ENCODE results near the gene GPC6. TPM values are rescaled to one million over a fixed set of nuclear protein-coding genes. Genes with fewer than 3 reads are reported as not detected.

The GPC6 gene
- total and polyA plus RNA-seq, 2 donors (not counting 3 experiments of a cell fraction or from before 2014, with no cell fraction given) = 0.01 TPM; not detected in 1

GRCh38 chr13:93249364-93250306 is 23.0 kb downstream of the GPC6 start:
- Histone ChIP-seq H3K9me3 (replicated peaks; ENCODE audit: control insufficient read depth, insufficient read depth, low read length) (no peaks in the 10 kb centered on the region), H4K20me1 (replicated peaks; ENCODE audit: control insufficient read depth, extremely low read depth, insufficient read depth, low read length) (no peaks in the 10 kb centered on the region), H2AFZ (ENCODE audit: low read depth, low read length) (no peak overlapping the region), H3K79me2 (ENCODE audit: control insufficient read depth, insufficient read depth, low read length) (no peaks in the 10 kb centered on the region), H3K27me3 (ENCODE audit: control insufficient read depth in 2 of 2, insufficient read depth in 2 of 2, low read length in 2 of 2) (no peaks in the 10 kb centered on the region), H3K4me2 (ENCODE audit: insufficient read depth, low read length) (no peak overlapping the region), H3K4me1 (ENCODE audit: control insufficient read depth, extremely low read depth, insufficient read depth, low read length) (no peaks in the 10 kb centered on the region), H3K9me1 (replicated peaks; ENCODE audit: control insufficient read depth, extremely low read depth, insufficient read depth, low read length) (no peaks in the 10 kb centered on the region), H3K9ac (replicated peaks; ENCODE audit: extremely low read depth, insufficient read depth, low read length) (no peak overlapping the region), H3K27ac (ENCODE audit: insufficient read depth, low read depth, low read length) (no peak overlapping the region), H3K36me3 (ENCODE audit: control insufficient read depth in 2 of 2, extremely low read depth in 1 of 2, insufficient read depth in 2 of 2, low read length in 2 of 2) (no peaks in the 10 kb centered on the region), H3K4me3 (replicated peaks in 1 of 3; ENCODE audit: insufficient read depth in 1 of 3, low read depth in 1 of 3, low read length in 3 of 3) (no peak overlapping the region)
- POLR2A ChIA-PET = no interaction called here
- dilution Hi-C loops (cut with MboI; ENCODE audit: extremely low pct_ligation_motif_present, low sequenced_read_pairs) = no loop called here
- BruUV-seq (replicated peaks) = no TSS peak
- TF ChIP-seq MAX (IDR thresholded peaks at IDR 0.05; ENCODE audit: insufficient read depth, insufficient read length) (no peak), JUN (IDR thresholded peaks at IDR 0.05; ENCODE audit: borderline replicate concordance, insufficient read depth, insufficient read length, low read depth) (peak; percentile 26)
- DNase-seq (ENCODE audit: low read depth, low spot score) (no peak), FAIRE-seq (no peak)
- CTCF ChIA-PET = no interaction called here
- intact Hi-C loops (cut with micrococcal nuclease) = no loop called here

- Histone ChIP-seq H3K4me1 (ENCODE audit: control insufficient read depth, extremely low read depth, insufficient read depth, low read length) (no peaks in the 10 kb centered on the region), H3K27ac (ENCODE audit: insufficient read depth, low read depth, low read length) (no peak overlapping the region), H3K27me3 (ENCODE audit: control insufficient read depth in 2 of 2, insufficient read depth in 2 of 2, low read length in 2 of 2) (no peaks in the 10 kb centered on the region), H3K4me3 (replicated peaks in 1 of 3; ENCODE audit: insufficient read depth in 1 of 3, low read depth in 1 of 3, low read length in 3 of 3) (no peak overlapping the region), H3K36me3 (ENCODE audit: control insufficient read depth in 2 of 2, extremely low read depth in 1 of 2, insufficient read depth in 2 of 2, low read length in 2 of 2) (no peaks in the 10 kb centered on the region), H3K9me1 (replicated peaks; ENCODE audit: control insufficient read depth, extremely low read depth, insufficient read depth, low read length) (no peaks in the 10 kb centered on the region), H3K4me2 (ENCODE audit: insufficient read depth, low read length) (no peak overlapping the region), H3K9ac (replicated peaks; ENCODE audit: extremely low read depth, insufficient read depth, low read length) (no peak overlapping the region), H4K20me1 (replicated peaks; ENCODE audit: control insufficient read depth, extremely low read depth, insufficient read depth, low read length) (no peaks in the 10 kb centered on the region), H3K79me2 (ENCODE audit: control insufficient read depth, insufficient read depth, low read length) (no peaks in the 10 kb centered on the region), H2AFZ (ENCODE audit: low read depth, low read length) (no peak overlapping the region), H3K9me3 (replicated peaks; ENCODE audit: control insufficient read depth, insufficient read depth, low read length) (peaks cover 5% of the 10 kb centered on the region)
- ChIA-PET POLR2A (no interaction called here), CTCF (no interaction called here)
- no TSS peak for BruUV-seq (replicated peaks)
- intact Hi-C loops (cut with micrococcal nuclease) (no loop called here), dilution Hi-C loops (cut with MboI; ENCODE audit: extremely low pct_ligation_motif_present, low sequenced_read_pairs) (no loop called here)
- FAIRE-seq (no peak), DNase-seq (ENCODE audit: low read depth, low spot score) (no peak)
- TF ChIP-seq FOS (IDR thresholded peaks at IDR 0.05; ENCODE audit: borderline replicate concordance, insufficient read depth, low read length) (no peak), JUN (IDR thresholded peaks at IDR 0.05; ENCODE audit: borderline replicate concordance, insufficient read depth, insufficient read length, low read depth) (no peak), POLR2AphosphoS5 (IDR thresholded peaks at IDR 0.05; ENCODE audit: insufficient read depth, low read depth, low read length) (no peak), MYC (IDR thresholded peaks at IDR 0.05; ENCODE audit: low read depth, low read length) (no peak), CTCF (IDR thresholded peaks at IDR 0.05; ENCODE audit: extremely low read depth in 1 of 2, insufficient read depth in 1 of 2, low read depth in 1 of 2, low read length in 2 of 2) (no peak), EZH2 (IDR thresholded peaks at IDR 0.05; ENCODE audit: borderline replicate concordance, low read depth, low read length, severe bottlenecking) (no peak), GATA2 (IDR thresholded peaks at IDR 0.05; ENCODE audit: insufficient read depth, insufficient read length, low read depth, low read length) (no peak), POLR2A (IDR thresholded peaks at IDR 0.05; ENCODE audit: low read depth, low read length) (no peak), MAX (IDR thresholded peaks at IDR 0.05; ENCODE audit: insufficient read depth, insufficient read length) (no peak)
Observed at GRCh38 chr13:93254775-93255174, 28.2 kb downstream of the GPC6 start.

Data from endothelial cell of umbilical vein (primary cell).